K562 (cell line): ENCODE results near the gene ENG.

Experiments
- EP300 ChIP-seq: IDR thresholded peaks from 2 replicates; pipeline ENCODE4 v1.6.1; 2012; ENCODE audit warnings: low read length, improper control_type of control experiment
- HDAC6 ChIP-seq: IDR thresholded peaks from 2 replicates; pipeline ENCODE4 v1.6.1; 2012; ENCODE audit warnings: low read depth, mild to moderate bottlenecking, control low read depth, inconsistent platforms, low read length, moderate library complexity
- NFATC3 ChIP-seq: fragments of 450-650 bp; IDR thresholded peaks from 2 replicates; pipeline ENCODE4 v1.6.1; 2017; ENCODE audit warnings: mild to moderate bottlenecking
- SIRT6 ChIP-seq: IDR thresholded peaks from one replicate; pipeline ENCODE4 v1.6.1; 2012; ENCODE audit warnings: low read depth, mild to moderate bottlenecking, control low read depth, inconsistent platforms, low read length, moderate library complexity
- TEAD4 ChIP-seq, 2 experiments: sonication (generic) in 1 of 2; formaldehyde crosslinking in 1 of 2; IDR thresholded peaks; 2 replicates each; pipeline versions ENCODE4 v1.6.1 to v1.8.0; 2012 to 2022; ENCODE audit warnings: borderline replicate concordance in 1 of 2, inconsistent platforms in 1 of 2, low read length in 1 of 2, mild to moderate bottlenecking in 1 of 2, missing genetic modification reagents in 1 of 2

- no peak for TF ChIP-seq NFATC3
- TF ChIP-seq SIRT6, result no peak
- no peak for TF ChIP-seq EP300
- no peak for TF ChIP-seq TEAD4 (IDR thresholded peaks at IDR 0.05; ENCODE audit: low read length)
- TF ChIP-seq TEAD4 (CRISPR knock-in tag; IDR thresholded peaks at IDR 0.05; ENCODE audit: borderline replicate concordance), result no peak
- no peak for TF ChIP-seq HDAC6
These were observed 38.1 kb downstream of the ENG start for GRCh38 chr9:127816362-127816725.
